HG03442 (cell line): ENCODE measurements around the gene FYB1.
"Not testable (repeated sequence)": the region's sequence is repeated elsewhere in the genome, so short reads cannot be mapped to it uniquely, and the experiment has no call there.

ENCODE experiments used
- ATAC-seq: cut with Tn5 transposase; IDR thresholded peaks from one replicate; pipeline ENCODE4 v1.9.1; 2021; ENCODE audit warnings: mild to moderate bottlenecking, moderate library complexity; ENCODE audit not compliant: unreplicated experiment

The FYB1 gene, protein sequence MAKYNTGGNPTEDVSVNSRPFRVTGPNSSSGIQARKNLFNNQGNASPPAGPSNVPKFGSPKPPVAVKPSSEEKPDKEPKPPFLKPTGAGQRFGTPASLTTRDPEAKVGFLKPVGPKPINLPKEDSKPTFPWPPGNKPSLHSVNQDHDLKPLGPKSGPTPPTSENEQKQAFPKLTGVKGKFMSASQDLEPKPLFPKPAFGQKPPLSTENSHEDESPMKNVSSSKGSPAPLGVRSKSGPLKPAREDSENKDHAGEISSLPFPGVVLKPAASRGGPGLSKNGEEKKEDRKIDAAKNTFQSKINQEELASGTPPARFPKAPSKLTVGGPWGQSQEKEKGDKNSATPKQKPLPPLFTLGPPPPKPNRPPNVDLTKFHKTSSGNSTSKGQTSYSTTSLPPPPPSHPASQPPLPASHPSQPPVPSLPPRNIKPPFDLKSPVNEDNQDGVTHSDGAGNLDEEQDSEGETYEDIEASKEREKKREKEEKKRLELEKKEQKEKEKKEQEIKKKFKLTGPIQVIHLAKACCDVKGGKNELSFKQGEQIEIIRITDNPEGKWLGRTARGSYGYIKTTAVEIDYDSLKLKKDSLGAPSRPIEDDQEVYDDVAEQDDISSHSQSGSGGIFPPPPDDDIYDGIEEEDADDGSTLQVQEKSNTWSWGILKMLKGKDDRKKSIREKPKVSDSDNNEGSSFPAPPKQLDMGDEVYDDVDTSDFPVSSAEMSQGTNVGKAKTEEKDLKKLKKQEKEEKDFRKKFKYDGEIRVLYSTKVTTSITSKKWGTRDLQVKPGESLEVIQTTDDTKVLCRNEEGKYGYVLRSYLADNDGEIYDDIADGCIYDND

DNA sequence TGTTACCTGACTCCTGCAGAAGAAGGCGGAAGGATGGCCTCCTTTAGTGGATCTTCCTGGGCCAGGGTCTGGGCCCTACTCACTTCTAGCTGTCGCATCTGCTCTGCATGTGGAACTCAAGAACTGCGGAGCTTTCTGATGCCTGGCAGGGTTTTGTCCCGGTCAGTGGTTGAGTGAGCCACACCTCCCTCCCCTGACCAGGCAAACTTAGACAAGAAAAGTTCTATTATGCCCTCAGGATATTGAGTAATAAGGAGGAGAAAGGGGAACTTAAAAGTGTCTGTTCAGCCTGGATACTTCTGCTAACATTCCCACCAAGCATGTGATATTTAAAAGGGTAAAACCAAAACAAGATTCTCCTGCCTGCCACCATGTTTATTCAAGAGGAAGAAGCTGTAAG is at the start of gene FYB1:
Gene FYB1 (minus strand): TSS at position 127 of the 400 bp plus-strand sequence. CDS start 16,603 bp downstream, outside the sequence.
- no peak for ATAC-seq

DNA sequence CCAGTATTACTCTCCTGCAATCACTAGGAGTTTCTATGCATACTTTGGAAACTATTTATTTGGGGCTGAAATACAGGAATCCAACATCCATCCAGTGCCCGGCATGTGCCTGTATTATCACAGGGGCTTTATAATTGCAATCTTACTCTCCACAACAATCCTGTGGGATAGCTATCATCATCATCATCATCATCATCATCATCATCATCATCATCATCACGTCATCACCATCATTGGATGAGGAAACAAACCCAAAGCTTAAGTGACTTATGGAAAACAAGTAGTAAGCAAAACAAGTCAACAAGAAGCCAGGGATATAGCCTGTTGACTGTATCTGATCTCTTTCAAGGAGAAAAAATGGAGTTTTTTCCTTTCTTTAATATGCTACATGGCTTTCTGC is 47.8 kb upstream of the FYB1 start:
- ATAC-seq: no peak

DNA sequence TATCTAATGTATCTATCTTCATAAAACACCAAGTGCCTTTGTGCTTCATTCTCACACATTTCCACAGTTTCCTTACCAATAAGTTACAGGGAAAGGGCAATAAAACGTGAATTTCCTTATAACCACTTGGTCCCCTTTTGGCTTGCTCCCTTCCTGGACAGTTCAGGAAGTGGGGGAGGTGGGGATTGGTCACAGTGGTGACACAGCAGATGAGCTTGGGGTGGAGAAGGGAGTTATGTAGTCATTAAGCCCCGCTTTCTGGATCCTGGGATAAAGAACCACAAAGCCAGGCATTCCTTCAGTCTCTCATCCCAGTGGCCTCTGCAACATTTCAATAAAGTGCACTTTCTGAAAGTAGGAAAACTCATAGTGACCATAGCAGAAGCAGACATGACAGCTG is 47.1 kb upstream of the FYB1 start:
- ATAC-seq: no peak

DNA sequence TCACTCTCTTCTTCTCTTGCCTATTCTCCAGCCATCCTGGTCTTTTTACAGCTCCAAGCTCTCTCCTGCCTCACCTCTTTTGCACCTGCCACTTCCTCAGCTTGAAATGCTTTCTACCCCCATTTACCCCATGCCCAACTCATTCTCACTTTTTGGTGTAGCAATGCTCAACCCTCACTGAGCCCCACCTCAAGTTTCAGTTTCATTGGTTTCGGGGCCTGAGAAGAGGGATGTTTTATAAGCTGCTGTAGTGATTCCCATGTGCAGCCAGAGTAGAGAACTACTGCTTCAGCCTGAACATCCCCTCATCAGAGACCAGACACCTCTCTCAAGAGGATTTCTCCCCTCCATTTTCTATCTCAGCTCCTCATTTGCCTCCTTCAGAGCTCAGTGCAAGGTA is 45.2 kb upstream of the FYB1 start:
- ATAC-seq: peak; percentile 90

DNA sequence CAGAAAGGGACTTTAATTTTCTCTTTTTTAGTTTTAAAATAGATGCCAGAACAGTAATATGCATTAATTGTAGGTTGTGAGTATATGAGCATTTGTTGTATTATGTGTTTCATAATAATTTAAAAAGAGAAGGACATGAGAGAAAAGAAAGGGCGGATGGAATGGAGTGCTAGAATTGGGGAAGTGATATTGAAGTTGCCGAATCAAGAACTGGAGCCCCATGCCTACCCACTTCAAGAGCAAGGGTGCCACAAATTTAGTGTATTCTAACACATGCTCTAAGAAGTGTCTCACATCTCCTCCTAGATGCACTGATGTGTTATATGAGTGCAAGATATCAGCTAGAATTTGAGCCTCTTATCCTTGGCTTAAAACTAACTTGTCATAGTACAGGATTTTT is 43.6 kb upstream of the FYB1 start:
- ATAC-seq: no peak

DNA sequence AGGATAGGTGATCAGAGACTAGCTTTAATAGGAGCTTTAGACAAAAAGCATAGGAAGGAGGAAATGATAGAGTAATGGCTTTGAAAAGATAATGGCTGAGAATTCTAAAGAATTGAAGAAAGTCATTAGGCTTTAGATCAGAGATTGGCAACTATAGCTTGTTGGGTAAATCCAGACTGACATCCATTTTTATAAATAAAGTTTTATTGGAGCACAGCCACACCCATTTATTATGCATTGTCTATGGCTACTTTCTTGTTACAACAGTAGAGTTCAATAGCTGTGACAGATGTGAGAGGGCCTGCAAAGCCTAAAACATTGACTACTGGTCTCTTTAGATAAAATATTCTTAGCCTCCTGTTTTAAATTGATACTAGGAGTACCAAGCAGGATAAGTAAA is 40.7 kb upstream of the FYB1 start:
- ATAC-seq: no peak

DNA sequence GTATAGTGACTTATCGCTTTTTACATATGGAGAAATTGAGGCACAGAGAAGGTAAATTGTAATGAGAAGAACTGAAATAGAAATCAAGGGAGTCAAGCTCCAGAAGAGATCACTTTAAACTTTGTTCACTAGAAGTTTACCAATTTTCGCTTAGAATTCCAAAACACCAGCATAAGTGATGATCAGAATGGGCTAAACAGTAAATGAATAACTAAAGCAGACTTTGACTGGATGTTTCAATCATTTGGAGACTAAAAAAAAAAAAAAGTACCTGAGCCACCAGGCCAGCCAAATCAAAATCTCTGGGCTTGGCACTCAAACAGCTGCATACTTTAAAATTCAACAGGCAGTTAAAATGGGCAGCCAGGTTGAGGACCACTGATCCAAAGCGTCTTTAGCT is 38.2 kb upstream of the FYB1 start:
- no peak for ATAC-seq

DNA sequence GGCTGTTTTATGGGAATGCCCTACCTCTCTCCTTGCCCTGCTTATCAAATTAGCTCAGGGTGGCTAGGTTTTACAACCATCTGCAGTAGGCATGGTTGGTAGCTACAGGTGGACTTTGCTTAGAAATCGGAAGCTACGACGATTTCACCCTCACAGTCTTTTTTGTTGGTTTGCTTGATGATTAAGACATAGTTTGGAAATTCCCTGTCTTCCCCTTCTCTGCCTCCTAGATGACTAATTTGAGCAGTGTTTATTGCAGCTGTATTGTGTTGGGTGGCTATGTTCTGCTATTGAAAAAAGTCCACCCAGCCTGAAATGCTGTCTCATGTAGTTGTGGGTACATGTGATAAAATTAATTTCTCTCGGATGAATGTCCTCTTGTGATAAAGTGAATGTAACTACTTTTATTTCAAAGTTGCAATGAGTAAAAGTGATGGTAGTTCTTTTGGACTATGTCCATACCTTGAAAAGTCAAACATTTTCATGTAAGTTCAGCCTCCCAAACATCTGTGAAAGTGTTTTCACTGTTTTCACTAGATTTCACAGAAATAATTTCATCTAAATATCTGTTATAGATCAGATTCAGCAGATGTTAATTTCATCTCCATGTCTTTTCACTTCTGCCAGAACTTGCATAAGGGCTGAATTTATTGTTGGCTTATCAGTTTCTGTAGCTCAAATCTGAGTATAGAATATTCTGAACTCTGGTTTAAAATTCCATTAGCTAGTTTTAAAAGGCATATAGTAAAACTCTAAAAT is 37.3 kb upstream of the FYB1 start:
- ATAC-seq: peak; percentile 87

DNA sequence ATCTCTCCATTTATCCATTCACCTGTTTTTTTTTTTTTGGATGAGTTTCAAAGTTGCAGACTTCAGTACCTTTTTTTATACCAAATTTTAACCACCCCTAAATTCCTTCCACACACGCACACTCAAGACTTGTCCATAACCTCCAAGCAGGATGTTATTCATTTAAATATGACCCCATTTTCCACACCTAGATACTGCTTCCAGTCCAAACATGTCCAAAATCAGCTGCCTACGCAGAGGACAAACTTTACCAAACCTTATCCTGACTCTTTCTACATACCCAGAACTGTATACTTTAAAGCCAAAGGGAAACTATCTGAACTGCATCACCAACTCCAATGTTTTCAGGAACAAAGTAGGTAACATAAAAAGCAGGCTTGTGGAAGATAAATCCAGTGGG is 36.0 kb upstream of the FYB1 start:
- ATAC-seq: no peak

DNA sequence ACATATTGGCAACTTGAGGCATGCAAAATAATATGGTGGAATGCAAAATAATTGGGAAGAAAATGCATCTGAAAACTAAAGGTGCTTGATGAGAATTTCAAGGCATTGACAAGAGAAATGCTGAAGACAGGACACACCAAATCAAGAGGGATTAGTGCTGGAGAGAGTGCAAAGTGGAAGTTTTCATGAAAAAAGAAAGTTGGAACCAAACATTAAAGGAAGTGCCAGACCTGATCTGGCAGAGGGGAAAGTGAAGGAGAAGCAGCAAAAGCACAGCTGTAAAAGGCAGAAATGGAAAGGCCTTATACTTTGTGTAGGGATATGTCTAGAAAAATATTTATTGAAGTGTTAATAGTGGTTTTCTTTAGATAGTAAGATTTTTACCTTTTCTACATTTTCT is 35.3 kb upstream of the FYB1 start:
- no peak for ATAC-seq

DNA sequence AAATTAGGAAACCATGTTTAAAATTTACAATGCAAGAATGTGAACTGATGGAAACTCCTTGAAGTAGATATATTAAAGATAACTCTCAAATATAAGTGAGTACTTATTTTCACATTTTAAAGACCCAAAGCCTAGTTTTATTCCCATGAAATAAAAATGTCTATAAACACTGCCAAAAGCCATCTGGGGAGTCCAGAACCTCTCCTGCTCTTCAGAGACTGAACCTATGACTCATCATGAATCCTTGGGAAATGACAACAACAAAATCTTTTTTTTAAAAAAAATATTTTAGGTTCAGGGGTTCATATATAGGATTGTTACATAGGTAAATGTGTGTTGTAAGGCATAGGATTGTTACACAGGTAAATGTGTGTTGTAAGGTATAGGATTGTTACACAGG is 33.8 kb upstream of the FYB1 start:
- ATAC-seq: no peak

DNA sequence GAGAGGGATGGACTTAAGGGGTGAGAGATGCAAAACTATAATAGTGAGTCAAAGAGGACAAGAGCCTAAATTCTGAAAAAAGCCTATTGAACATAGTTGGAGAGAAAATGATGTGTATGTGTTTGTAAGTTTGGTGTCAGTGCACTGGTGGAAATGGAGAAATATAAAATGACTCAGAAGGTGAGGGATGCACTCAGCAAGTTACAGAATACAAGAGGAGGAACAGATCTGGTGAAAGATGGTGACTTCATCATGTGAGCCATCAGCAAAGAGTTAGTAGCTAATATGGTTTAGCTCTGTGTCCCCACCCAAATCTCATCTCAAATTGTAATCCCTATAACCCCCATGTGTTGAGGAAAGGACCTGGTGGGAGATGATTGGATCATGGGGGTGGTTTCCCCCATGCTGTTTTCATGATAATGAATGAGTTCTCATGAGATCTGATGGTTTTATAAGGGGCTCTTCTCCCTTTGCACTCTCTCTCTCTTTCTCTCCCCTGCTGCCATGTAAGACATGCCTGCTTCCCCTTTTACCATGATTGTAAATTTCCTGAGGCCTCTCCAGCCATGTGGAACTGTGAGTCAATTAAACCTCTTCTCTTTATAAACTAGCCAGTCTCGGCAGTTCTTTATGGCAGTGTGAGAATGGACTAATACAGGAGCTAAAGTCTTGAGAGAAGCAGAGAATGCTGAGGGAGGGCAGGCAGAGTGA is 30.4 kb upstream of the FYB1 start:
- no peak for ATAC-seq

DNA sequence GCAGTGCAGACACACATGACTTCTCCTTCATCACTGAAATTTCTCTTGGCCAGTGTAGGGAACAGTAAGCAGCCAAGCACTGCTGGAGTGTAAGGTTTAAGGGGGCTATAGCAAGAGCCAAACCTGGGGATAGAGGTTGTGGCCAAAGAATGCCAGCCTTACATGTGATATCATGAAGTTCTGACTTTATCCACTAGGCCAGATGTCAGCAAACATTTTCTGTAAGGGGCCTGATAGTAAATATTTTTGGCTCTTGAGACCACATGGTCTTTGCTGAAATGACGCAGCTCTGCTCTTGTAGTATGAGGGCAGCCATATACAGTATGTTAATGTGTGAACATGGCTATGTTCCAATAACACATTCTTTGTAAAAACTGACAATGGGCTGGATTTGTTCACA is 29.7 kb upstream of the FYB1 start:
- ATAC-seq: no peak

DNA sequence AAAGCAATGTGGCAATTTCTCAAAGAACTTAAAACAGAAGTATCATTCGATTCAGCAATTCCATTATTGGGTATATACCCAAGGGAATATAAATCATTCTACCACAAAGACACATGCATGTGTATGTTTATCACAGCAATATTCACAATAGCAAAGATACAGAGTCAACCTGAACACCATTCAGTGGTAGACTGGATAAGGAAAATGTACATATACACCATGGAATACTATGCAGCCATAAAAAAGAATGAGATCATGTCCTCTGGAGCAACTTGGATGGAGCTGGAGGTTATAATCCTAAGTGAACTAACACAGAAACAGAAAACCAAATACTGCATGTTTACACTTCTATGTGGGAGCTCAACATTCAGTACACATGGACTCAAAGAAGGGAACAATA is 21.4 kb upstream of the FYB1 start:
- no peak for ATAC-seq

DNA sequence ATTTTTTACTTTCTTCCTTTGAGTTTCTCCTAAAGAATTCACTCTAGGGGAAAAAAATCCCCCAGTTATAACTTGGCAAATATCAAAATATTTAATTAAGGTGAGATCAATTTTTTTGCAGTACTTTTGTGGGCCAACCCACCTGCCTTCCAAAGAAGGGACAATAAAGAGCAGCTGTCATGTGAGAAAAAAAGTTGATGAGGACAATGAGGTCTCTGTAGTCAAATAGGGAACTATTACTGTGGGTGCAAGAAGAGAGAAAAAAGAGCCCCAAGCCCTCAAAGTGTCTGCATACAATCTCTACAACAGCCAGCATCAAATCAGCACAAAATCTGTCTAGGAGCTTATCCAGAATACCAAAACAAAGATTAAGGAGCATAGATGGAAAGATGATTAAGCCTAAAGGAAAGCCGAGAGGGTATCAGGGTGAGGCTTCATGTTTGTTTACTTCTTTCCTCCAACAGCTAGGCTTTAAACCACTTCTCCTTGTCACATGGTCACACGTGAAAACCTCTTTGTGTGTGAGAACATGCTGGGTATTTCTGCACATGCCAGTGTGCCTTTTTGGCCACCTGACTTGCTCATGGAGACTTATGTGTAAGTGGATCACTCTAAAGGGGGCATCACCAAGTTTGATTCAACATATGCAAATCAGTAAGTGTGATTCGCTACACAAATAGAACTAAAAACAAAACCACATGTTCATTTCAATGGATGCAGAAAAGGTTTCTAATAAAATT is 19.2 kb upstream of the FYB1 start:
- ATAC-seq: no peak

DNA sequence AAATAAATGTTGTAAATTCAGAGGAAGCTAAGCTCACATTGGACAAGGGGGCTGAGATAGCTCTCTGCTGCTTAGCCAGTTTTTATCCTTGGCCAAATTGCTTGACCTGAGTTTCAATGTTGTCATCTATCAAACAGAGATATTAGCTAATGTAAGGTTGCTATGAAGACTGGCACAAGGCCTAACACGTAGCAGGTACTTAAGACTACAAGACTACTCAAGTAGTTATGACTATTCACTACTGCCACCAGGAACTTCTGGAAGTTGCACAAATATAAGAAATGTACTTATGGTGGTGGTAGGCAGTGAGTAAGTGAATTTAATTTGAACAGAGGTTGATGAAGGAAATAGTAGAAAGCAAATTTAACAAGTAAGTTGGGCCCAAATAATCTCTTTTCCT is 17.4 kb upstream of the FYB1 start:
- ATAC-seq: no peak

DNA sequence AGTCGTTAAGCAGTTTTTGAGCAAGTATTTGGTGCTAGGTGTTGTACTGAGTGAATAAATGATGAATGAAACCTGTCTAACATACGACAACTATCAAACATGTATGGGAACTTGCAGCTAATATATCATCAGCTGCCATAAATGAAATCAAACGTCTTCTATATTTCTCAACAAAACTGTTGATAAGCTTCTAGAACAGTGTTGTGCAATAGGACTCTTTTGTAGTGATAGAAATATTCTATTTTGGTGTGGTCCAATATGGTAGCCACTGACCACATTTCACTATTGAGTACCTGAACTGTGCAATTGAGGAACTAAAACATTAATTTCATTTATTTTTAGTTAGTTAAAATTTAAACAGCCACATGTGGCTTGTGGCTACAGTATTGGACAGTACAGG is 16.3 kb upstream of the FYB1 start:
- ATAC-seq: no peak

DNA sequence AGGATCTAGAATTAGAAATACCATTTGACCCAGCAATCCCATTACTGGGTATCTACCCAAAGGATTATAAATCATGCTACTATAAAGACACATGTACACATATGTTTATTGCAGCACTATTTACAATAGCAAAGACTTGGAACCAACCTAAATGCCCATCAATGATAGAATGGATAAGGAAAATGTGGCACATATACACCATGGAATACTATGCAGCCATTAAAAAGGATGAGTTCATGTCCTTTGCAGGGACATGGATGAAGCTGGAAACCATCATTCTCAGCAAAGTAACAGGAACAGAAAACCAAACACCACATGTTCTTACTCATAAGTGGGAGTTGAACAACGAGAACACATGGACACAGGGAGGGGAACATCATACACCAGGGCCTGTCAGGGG is 15.1 kb upstream of the FYB1 start:
- ATAC-seq: not testable (repeated sequence)

DNA sequence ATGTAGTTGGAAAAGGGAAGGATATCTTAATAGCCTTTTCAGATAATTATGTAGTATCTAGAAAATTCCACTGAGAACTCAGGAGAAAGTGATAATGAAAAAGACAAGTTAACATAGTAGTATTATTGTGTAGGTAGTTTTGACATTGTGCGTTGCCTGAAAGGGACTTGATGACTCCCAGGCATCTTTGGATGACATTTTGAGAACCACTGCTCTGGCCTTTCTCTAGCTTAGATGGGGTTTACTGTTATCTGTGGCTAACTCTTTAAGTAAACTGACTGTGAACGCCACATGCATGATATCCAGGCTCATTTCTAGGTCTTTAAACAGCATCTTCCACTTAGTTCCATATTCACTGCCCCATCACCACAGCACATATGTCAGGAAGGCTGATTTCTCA is 14.4 kb upstream of the FYB1 start:
- no peak for ATAC-seq
